GM18873 (cell line): ENCODE data around the gene BTBD18.

Experiments used
- ATAC-seq: cut with Tn5 transposase; IDR thresholded peaks from one replicate; pipeline ENCODE4 v1.9.1; 2021; ENCODE audit warnings: mild to moderate bottlenecking, moderate library complexity, moderate number of reproducible peaks; ENCODE audit not compliant: unreplicated experiment, low FRiP score

BTBD18 gene

GRCh38 chr11:57776577-57777210 is 25.1 kb upstream of the BTBD18 start:
- ATAC-seq = no peak

- ATAC-seq = no peak
These were observed 24.5 kb upstream of the BTBD18 start for GRCh38 chr11:57776031-57776521.

- no peak for ATAC-seq
These were observed 23.9 kb upstream of the BTBD18 start for GRCh38 chr11:57775491-57775890.

DNA sequence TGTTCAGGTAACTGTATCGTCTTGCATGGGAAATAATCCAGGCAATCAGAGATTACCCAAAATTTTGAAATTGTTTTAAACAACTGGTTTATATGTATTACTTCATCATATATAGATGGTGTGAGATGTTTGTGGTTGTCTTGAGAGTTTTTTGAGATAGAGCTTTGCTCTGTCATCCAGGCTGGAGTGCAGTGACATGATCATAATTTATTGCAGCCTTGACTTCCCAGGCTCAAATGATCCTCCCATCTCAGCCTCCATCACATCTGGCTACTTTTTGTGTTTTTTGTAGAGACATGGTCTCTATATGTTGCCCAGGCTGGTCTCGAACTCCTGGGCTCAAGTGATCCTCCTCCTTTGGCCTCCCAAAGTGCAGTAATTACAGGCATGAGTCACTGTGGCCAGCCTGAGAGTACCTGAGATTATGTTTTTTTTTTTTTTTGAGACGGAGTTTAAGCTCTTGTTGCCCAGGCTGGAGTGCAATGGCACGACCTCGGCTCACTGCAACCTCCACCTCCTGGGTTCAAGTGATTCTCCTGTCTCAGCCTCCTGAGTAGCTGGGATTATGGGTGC is 21.5 kb upstream of the BTBD18 start:
- ATAC-seq = no peak

GRCh38 chr11:57772562-57772961 is 20.9 kb upstream of the BTBD18 start:
- ATAC-seq = no peak

DNA sequence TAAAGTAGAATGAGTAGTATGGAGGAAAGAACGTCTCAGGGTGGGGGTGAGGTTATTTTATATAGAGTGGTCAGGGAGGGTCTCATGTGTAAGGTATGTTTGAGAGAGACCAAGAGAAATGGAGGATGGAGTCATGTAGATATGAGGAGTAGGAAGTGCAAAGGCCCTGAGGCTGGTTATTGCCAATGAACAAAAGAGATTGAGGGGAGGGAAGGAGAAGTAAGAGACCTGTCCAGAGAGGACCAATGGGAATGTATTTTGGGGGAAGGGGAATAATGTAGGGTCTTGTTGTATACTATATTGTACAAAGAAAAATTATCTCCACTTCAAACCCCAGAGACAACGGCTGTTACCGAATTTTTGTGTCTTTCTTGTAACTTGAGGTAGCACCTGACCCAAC is 19.7 kb upstream of the BTBD18 start:
- no peak for ATAC-seq

DNA sequence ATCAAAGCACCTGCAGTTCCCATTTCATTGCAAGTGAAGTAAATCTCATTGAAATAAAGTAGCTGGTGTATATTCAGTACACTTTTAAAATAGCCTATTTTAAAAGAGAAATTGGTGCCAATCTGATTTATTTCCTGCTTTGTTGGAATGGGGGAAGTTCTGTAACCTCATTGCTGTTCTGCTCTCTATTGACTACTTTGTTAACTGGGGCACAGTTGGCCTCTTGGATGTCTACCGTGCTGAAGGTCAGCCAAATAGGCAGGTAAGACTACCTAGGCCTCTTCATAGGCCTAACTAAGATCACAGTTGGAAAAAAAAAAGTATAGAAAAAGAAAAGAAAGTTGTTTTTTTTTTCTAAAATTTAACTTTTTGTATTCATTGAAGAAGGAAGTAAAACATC is 19.2 kb upstream of the BTBD18 start:
- ATAC-seq = no peak

DNA sequence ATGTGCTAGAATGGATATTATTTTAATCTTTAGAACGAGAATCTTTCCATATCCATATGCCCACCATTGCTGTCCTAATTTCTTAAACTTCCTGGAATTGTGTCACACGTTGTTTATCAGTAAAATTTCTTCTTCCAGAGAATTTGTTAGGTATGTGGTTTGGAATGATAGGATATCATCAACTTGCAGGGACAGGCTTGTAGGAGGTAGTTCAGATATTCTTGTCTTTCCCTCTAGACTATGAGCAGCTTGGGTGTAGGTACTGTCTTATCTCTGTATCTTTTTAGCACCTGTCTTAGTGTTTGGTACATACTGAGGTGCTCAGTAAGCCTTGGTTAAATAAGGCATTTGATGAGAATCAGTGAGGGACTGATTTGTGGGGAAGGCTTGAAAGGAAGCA is 13.4 kb upstream of the BTBD18 start:
- no peak for ATAC-seq

DNA sequence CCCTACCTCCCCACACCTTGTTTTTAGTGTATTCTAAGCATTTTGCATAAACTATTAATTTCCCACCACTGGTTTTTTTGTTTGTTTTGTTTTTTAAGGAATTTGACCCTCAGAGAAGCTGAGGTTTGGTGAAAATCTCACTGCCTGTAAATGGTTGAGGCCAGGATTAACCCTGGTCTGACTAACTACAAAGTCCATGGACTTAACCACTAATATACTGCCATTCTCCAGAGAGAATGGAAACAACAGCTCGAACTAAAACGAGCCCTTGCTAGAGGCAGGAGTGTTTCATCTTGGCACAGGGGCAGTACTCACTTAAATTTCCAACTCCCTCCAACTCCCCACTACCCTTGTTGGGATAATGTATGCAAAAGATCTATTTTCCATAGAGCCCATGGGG is 12.9 kb upstream of the BTBD18 start:
- ATAC-seq = no peak

- ATAC-seq = no peak
These were observed 12.4 kb upstream of the BTBD18 start for GRCh38 chr11:57764021-57764420.

- ATAC-seq = no peak
These were observed 11.9 kb upstream of the BTBD18 start for GRCh38 chr11:57763568-57763967.

GRCh38 chr11:57762235-57762861 is 10.7 kb upstream of the BTBD18 start:
- no peak for ATAC-seq

GRCh38 chr11:57761301-57762234 is 9.9 kb upstream of the BTBD18 start, which contains the start of gene CTNND1:
TSS of gene CTNND1 (plus strand) at chr11:57761802. CDS start at chr11:57791479, 29,677 bp downstream.
- peak; percentile 86 for ATAC-seq

DNA sequence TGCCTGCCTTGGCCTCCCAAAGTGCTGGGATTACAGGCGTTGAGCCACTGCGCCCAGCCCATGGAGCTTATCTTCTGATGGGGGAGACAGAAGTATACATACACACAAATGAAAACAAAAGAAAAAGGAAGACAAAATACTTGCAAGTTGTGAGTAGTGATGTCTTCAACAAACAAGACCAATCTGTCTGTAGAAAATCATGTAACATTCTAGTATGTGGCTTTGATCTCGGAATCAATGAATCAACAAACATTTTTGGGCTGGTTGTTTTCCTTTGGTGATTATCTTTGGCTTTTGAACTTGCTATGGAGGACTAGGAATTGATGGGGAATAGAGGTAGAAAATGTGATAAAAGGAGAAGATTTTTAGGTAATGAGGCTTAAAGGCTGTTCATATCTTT is 6.6 kb upstream of the BTBD18 start:
- ATAC-seq = no peak

DNA sequence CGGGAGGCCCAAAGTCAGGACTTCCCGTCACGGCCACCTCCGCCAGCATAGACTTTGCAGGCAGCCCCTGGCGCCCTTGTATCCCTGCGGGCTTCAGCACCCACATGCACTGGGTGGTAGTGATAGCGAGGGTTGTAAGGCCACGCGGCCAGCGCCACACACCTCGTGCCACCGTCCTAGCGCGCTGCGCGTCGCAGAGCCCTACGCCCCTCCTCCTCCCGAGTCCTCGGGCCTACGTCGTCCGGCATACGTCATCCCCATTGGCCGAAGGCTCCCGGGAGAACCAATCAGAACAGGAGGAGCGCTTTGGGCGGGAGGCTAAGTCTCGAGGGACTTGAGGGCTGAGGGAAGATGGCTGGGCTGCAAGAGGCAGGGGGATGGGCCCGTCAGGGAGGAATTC is 1.3 kb upstream of the BTBD18 start:
- no peak for ATAC-seq

- ATAC-seq = no peak
These were observed 443 bp downstream of the BTBD18 start for GRCh38 chr11:57751176-57751575.

- ATAC-seq = no peak
These were observed 4.7 kb downstream of the BTBD18 start for GRCh38 chr11:57746920-57747319.

DNA sequence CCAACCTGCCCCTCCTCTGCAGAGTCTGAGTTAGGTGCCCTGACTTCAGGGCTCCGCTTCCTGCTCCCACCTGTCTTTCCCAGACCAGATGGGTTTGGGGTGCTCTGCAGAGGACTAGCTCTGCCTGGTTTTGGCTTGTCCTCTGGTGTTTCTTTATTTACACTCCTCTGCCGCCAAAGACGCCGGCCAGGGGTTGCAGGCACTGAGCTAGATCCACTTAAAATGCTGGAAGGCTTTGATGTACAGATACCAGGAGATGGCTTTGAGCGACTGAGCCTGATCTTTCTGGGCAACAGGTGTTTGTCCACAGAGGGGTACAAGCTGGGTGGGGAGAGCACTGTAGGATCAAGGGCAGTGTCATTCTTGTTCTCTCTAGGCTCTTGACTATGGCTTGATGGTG is 6.4 kb downstream of the BTBD18 start:
- no peak for ATAC-seq

GRCh38 chr11:57744357-57744756 is 7.3 kb downstream of the BTBD18 start:
- no peak for ATAC-seq

- ATAC-seq = no peak
These were observed 9.5 kb downstream of the BTBD18 start for GRCh38 chr11:57742087-57742452.
